ENCODE measurements around the gene DSCAML1. TPM values are rescaled to one million over a fixed set of nuclear protein-coding genes. Genes with fewer than 3 reads are reported as not detected.

Gene DSCAML1
- total RNA-seq, 1 donor, result not detected

DNA sequence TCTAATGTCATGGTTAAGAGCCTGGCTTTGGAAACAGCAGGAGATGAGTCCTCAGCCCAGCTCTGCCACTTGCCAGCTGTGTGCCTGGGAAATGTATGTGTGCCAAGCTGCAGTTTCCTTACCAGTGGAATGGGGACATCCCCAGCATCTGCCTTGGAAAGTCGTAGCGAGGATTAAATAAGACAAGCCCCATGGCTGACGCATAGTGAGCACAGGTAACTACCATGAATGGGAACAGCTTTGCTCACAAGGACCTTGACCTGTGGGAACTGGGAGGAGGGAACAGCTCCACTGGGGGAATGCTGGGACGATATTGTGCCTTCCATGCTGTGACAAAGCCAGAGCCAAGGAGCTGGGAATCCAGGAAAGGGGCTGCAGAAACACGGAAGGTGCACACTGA, 2.6 kb upstream of the DSCAML1 start:
- no peak for DNase-seq (ENCODE audit: low read depth)
- no peak for TF ChIP-seq CTCF (IDR thresholded peaks at IDR 0.05; ENCODE audit: insufficient read depth, low read depth, low read length)
- H3K4me3 ChIP-seq (ENCODE audit: low read depth, low read length), result no peak overlapping the region

- no peak overlapping the region for H3K4me3 ChIP-seq (ENCODE audit: low read depth, low read length)
- DNase-seq (ENCODE audit: low read depth), result no peak
- no peak for TF ChIP-seq CTCF (IDR thresholded peaks at IDR 0.05; ENCODE audit: insufficient read depth, low read depth, low read length)
Measured at GRCh38 chr11:117796456-117796871, 552 bp downstream of the DSCAML1 start.

- no peak overlapping the region for H3K4me3 ChIP-seq (ENCODE audit: low read depth, low read length)
- no peak for TF ChIP-seq CTCF (IDR thresholded peaks at IDR 0.05; ENCODE audit: insufficient read depth, low read depth, low read length)
- no peak for DNase-seq (ENCODE audit: low read depth)
Measured at GRCh38 chr11:117795638-117796455, 1.2 kb downstream of the DSCAML1 start.

GRCh38 chr11:117794772-117795629, 2.0 kb downstream of the DSCAML1 start:
- DNase-seq (ENCODE audit: low read depth), result no peak
- no peak overlapping the region for H3K4me3 ChIP-seq (ENCODE audit: low read depth, low read length)
- TF ChIP-seq CTCF (IDR thresholded peaks at IDR 0.05; ENCODE audit: insufficient read depth, low read depth, low read length), result no peak

DNA sequence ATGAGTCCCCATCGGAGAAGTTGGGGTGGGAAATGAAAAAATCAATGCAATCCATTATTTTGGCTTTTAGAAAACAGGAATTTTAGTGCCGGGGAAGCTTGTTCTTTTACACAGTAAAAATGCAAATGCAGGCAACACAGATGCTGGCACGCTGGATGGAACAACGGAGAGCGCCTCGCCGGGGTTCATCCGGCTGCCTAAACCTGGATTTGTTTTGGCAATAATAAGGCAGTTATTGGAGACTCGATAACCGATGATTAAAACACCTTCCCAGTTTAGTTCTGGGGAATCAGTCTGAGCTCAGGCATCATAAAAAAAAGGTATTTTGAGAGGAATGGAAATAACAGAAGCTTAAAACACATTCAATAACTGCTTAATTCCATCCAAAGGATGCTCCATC, 2.9 kb downstream of the DSCAML1 start:
- TF ChIP-seq CTCF (IDR thresholded peaks at IDR 0.05; ENCODE audit: insufficient read depth, low read depth, low read length), result no peak
- no peak for DNase-seq (ENCODE audit: low read depth)
- no peak overlapping the region for H3K4me3 ChIP-seq (ENCODE audit: low read depth, low read length)

DNA sequence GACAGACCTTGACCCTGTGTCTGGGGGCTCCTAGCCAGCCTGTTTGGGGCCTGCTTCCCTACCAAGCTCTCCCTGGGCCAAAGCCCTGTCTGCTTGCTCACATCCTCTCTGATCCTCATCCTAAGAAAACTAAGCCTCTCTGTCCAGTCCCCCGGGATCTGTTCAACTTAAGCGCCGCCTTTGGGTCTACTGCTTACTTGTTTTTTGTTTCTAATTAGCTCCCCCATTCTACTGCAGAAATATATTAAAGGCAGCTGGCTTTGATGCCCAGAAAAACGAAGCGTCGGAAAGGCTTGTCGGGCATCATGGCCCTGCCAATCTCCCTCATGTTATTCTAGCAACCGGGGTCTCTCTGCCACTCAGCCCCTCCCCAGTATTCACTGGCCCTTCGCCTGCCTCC, 3.4 kb downstream of the DSCAML1 start:
- TF ChIP-seq CTCF (IDR thresholded peaks at IDR 0.05; ENCODE audit: insufficient read depth, low read depth, low read length), result no peak
- no peak for DNase-seq (ENCODE audit: low read depth)
- no peak overlapping the region for H3K4me3 ChIP-seq (ENCODE audit: low read depth, low read length)
